Mesenchymal stem cell (in vitro differentiated cells and primary cell): ENCODE measurements around the gene MX2.

Source experiments
- DNase-seq: peaks from one replicate; pipeline ENCODE4 v3.0.0-alpha.2; 2013
- H2AFZ ChIP-seq: one replicate; pipeline ENCODE4 v1.6.1; 2013; ENCODE audit warnings: low read depth, mild to moderate bottlenecking, control low read depth, inconsistent platforms, low read length, moderate library complexity
- H2AK5ac ChIP-seq: 2 replicates; pipeline ENCODE4 v1.6.1; 2013; ENCODE audit warnings: low read length, moderate library complexity, mild to moderate bottlenecking, inconsistent platforms; ENCODE audit not compliant: severe bottlenecking
- H2BK120ac ChIP-seq: one replicate; pipeline ENCODE4 v1.6.1; 2013; ENCODE audit warnings: low read depth, mild to moderate bottlenecking, inconsistent platforms, low read length, moderate library complexity
- H2BK12ac ChIP-seq, 2 experiments: one replicate each; pipeline ENCODE4 v1.6.1; 2013; ENCODE audit warnings: inconsistent platforms in 2 of 2, low read length in 2 of 2, mild to moderate bottlenecking in 2 of 2, moderate library complexity in 2 of 2, control low read depth in 1 of 2
- H2BK15ac ChIP-seq: one replicate; pipeline ENCODE4 v1.6.1; 2013; ENCODE audit warnings: mild to moderate bottlenecking, low read depth, inconsistent platforms; ENCODE audit not compliant: poor library complexity, severe bottlenecking
- H2BK5ac ChIP-seq: 2 replicates; pipeline ENCODE4 v1.6.1; 2013; ENCODE audit warnings: low read depth, mild to moderate bottlenecking, low read length, control low read depth, inconsistent platforms; ENCODE audit not compliant: poor library complexity, severe bottlenecking
- H3K14ac ChIP-seq, 2 experiments: one replicate each; pipeline ENCODE4 v1.6.1; 2013; ENCODE audit warnings: inconsistent platforms in 2 of 2, low read length in 2 of 2, control low read depth in 1 of 2, mild to moderate bottlenecking in 1 of 2, moderate library complexity in 1 of 2
- H3K18ac ChIP-seq, 2 experiments: one replicate each; pipeline ENCODE4 v1.6.1; 2013; ENCODE audit warnings: inconsistent platforms in 2 of 2, low read length in 2 of 2, control low read depth in 1 of 2, low read depth in 1 of 2, mild to moderate bottlenecking in 1 of 2
- H3K23ac ChIP-seq, 2 experiments: one replicate each; pipeline ENCODE4 v1.6.1; 2013; ENCODE audit warnings: inconsistent platforms in 2 of 2, low read length in 2 of 2, mild to moderate bottlenecking in 2 of 2, moderate library complexity in 2 of 2, control low read depth in 1 of 2
- H3K27ac ChIP-seq: 2 replicates; pipeline ENCODE4 v1.5.1; 2013; ENCODE audit warnings: mild to moderate bottlenecking, moderate library complexity, low read length, control low read depth, inconsistent platforms; ENCODE audit not compliant: poor library complexity, severe bottlenecking
- H3K27me3 ChIP-seq, 2 experiments: 2 replicates each; pipeline versions ENCODE4 v1.6.1 to v1.7.0; 2013; ENCODE audit warnings: low read length in 2 of 2, mild to moderate bottlenecking in 2 of 2, moderate library complexity in 2 of 2, control low read depth in 1 of 2, inconsistent platforms in 1 of 2; ENCODE audit not compliant: control insufficient read depth in 1 of 2, insufficient read depth in 1 of 2
- H3K36me3 ChIP-seq, 2 experiments: 2 replicates each; pipeline versions ENCODE4 v1.6.1 to v1.7.0; 2013; ENCODE audit warnings: low read length in 2 of 2, control low read depth in 1 of 2, inconsistent platforms in 1 of 2, low read depth in 1 of 2, mild to moderate bottlenecking in 1 of 2; ENCODE audit not compliant: insufficient read depth in 2 of 2, control insufficient read depth in 1 of 2
- H3K4ac ChIP-seq, 2 experiments: one replicate each; pipeline ENCODE4 v1.6.1; 2013; ENCODE audit warnings: inconsistent platforms in 2 of 2, low read length in 2 of 2, mild to moderate bottlenecking in 2 of 2, moderate library complexity in 2 of 2, control low read depth in 1 of 2, low read depth in 1 of 2
- H3K4me1 ChIP-seq: 2 replicates; pipeline ENCODE4 v1.6.1; 2013; ENCODE audit warnings: low read depth, low read length, control low read depth; ENCODE audit not compliant: control insufficient read depth, insufficient read depth
- H3K4me2 ChIP-seq: 2 replicates; pipeline ENCODE4 v1.6.1; 2013; ENCODE audit warnings: low read length, mild to moderate bottlenecking, inconsistent platforms; ENCODE audit not compliant: poor library complexity, severe bottlenecking
- H3K4me3 ChIP-seq, 2 experiments: 2 replicates each; pipeline versions ENCODE4 v1.5.1 to v1.7.0; 2013; ENCODE audit warnings: low read length in 2 of 2, mild to moderate bottlenecking in 2 of 2, control low read depth in 1 of 2, low read depth in 1 of 2; ENCODE audit not compliant: insufficient read depth in 1 of 2
- H3K79me1 ChIP-seq: replicated peaks from 2 replicates; pipeline ENCODE4 v1.6.1; 2013; ENCODE audit warnings: mild to moderate bottlenecking, control low read depth, low read length, inconsistent platforms; ENCODE audit not compliant: poor library complexity, severe bottlenecking
- H3K9ac ChIP-seq: 2 replicates; pipeline ENCODE4 v1.7.0; 2013; ENCODE audit warnings: mild to moderate bottlenecking, low read length, moderate library complexity
- H3K9me3 ChIP-seq: 2 replicates; pipeline ENCODE4 v1.7.0; 2013; ENCODE audit warnings: mild to moderate bottlenecking, low read length; ENCODE audit not compliant: control insufficient read depth
- H4K8ac ChIP-seq: one replicate; pipeline ENCODE4 v1.6.1; 2013; ENCODE audit warnings: inconsistent platforms, mild to moderate bottlenecking, low read length, moderate library complexity
- H4K91ac ChIP-seq: one replicate; pipeline ENCODE4 v1.6.1; 2013; ENCODE audit warnings: mild to moderate bottlenecking, low read length, inconsistent platforms
- WGBS: methylation state at CpG from one replicate; pipeline ENCODE4 v1.1.7; 2013; ENCODE audit warnings: mixed read lengths; 5-methylcytosine and 5-hydroxymethylcytosine counted together

Gene MX2

DNA sequence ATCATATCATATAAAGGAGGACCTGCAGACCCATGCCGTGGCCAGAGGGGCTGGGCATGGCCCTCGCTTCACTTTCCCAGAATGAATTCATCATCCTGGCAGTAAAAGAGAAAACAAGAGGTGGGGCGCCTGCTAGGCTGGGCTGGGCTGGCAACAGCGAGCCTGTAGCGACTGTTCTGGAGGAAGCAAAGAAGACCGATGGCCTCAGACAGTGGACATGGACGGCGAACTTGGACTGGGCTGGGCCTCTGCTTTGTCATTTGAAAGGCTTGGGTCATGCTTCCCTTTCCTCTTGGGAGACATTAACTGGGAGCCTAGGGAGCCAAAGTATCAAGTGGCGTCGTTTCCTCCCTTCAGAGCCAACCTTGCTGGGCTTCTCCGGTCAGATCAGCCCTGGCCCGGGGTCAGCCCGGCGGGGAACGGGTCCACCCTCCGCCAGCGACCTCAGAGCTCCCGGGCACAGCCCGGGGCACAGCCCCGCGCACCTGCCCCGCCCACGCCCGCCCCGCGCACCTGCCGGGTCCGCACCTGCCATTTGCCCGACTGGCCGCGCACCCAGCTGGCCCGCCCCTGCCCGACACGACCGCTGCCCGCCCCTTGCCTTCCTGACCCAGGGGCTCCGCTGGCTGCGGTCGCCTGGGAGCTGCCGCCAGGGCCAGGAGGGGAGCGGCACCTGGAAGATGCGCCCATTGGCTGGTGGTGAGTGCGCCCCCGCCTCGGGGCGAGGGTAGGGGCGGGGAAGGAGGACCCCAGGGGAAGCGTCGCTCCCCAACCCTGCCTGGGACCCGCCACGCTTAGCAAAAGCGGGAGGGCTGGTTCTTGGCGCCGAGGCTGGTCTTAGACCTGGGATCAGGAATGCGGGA lies 45.4 kb upstream of the MX2 start, which contains the start of gene FAM3B:
Gene FAM3B, plus strand, starts transcription at position 602 of the 863 bp plus-strand sequence. Its CDS starts 79 bp downstream, at position 681.
- Histone ChIP-seq H3K79me1 (no peaks in the 10 kb centered on the region), H3K18ac (no peak within 1 kb of the TSS), H3K27ac (no peak within 1 kb of the TSS), H3K4me2 (no peak within 1 kb of the TSS), H3K27me3 (peaks cover 44 to 65% of the 10 kb centered on the region in 2 experiments), H3K14ac (no peak within 1 kb of the TSS), H2BK120ac (no peak within 1 kb of the TSS), H3K9me3 (no peaks in the 10 kb centered on the region), H3K4me3 (no peak within 1 kb of the TSS), H2BK5ac (no peak within 1 kb of the TSS), H4K8ac (no peak within 1 kb of the TSS), H3K36me3 (no peaks in the 10 kb centered on the region), H2AFZ (no peak within 1 kb of the TSS), H4K91ac (no peak within 1 kb of the TSS), H3K23ac (no peak within 1 kb of the TSS), H2BK15ac (no peak within 1 kb of the TSS), H3K9ac (no peak within 1 kb of the TSS), H3K4me1 (peaks cover 4% of the 10 kb centered on the region), H2AK5ac (no peak within 1 kb of the TSS), H3K4ac (no peak within 1 kb of the TSS), H2BK12ac (no peak within 1 kb of the TSS)
- no peak for DNase-seq
- 9% methylated on average over 50 of the region's 55 CpGs for WGBS

DNA sequence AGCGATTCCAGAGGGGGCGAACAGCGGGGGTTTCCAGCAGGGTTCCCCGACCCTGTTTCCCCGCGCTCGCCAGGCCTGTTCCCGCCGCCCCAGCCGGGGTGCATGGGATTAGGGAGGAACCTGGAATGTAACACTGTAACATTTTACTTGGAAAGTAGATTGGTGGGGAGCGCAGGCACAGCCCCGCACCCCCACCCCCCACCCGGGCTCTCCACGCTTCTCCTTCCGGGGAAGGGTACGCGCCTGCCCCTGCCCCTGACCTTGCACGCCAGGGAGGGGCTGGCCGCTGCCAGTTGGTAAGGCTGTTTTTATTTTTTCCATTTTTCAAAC lies 44.8 kb upstream of the MX2 start:
- H2AK5ac ChIP-seq = no peak overlapping the region
- no peak overlapping the region for H3K4me3 ChIP-seq
- H3K4me2 ChIP-seq = no peak overlapping the region
- H4K91ac ChIP-seq = no peak overlapping the region
- H3K9ac ChIP-seq = no peak overlapping the region
- H2BK15ac ChIP-seq = no peak overlapping the region
- no peak overlapping the region for H2BK5ac ChIP-seq
- H2AFZ ChIP-seq = no peak overlapping the region
- no peak overlapping the region for H3K27ac ChIP-seq
- no peak overlapping the region for H3K4ac ChIP-seq
- peaks cover 4% of the 10 kb centered on the region for H3K4me1 ChIP-seq
- no peak for DNase-seq
- H3K79me1 ChIP-seq = no peaks in the 10 kb centered on the region
- no peak overlapping the region for H3K14ac ChIP-seq
- H2BK120ac ChIP-seq = no peak overlapping the region
- H4K8ac ChIP-seq = no peak overlapping the region
- no peak overlapping the region for H2BK12ac ChIP-seq
- WGBS = 6% methylated on average over 10 of the region's 19 CpGs
- H3K9me3 ChIP-seq = no peaks in the 10 kb centered on the region
- peaks cover 44 to 71% of the 10 kb centered on the region in 2 experiments for H3K27me3 ChIP-seq
- H3K18ac ChIP-seq = no peak overlapping the region
- H3K23ac ChIP-seq = no peak overlapping the region
- H3K36me3 ChIP-seq = no peaks in the 10 kb centered on the region

DNA sequence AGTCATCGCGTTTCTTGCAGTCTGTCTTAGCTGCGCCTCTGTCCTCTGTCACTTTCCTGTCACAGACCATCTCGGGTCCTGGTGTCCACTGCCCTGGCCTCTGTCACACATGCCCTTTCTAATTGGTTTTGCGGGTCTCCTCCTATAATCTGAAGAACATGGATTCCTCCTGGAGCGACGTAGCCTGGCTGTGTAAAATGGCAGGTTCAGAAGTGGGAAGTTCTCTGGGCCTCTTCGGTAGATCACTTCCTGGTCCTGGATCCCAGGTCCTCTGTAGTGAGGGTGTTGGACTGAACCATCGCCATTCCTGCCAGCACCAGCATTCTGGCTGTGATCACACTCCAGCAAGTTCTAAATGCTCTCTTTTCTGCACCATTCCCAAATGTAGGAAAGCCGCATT lies 44.4 kb upstream of the MX2 start:
- no peak for DNase-seq
- no peak overlapping the region for H2BK120ac ChIP-seq
- peaks cover 44 to 71% of the 10 kb centered on the region in 2 experiments for H3K27me3 ChIP-seq
- no peaks in the 10 kb centered on the region for H3K79me1 ChIP-seq
- H2BK12ac ChIP-seq = no peak overlapping the region
- H3K4me1 ChIP-seq = peaks cover 4% of the 10 kb centered on the region
- H2BK5ac ChIP-seq = no peak overlapping the region
- no peak overlapping the region for H3K18ac ChIP-seq
- no peak overlapping the region for H2BK15ac ChIP-seq
- 63% methylated on average over 9 of the region's 10 CpGs for WGBS
- H4K8ac ChIP-seq = no peak overlapping the region
- H2AK5ac ChIP-seq = no peak overlapping the region
- H3K14ac ChIP-seq = no peak overlapping the region
- no peak overlapping the region for H2AFZ ChIP-seq
- no peaks in the 10 kb centered on the region for H3K9me3 ChIP-seq
- H3K27ac ChIP-seq = no peak overlapping the region
- no peak overlapping the region for H3K4me2 ChIP-seq
- no peaks in the 10 kb centered on the region for H3K36me3 ChIP-seq
- H4K91ac ChIP-seq = no peak overlapping the region
- no peak overlapping the region for H3K9ac ChIP-seq
- no peak overlapping the region for H3K4ac ChIP-seq
- H3K23ac ChIP-seq = no peak overlapping the region
- no peak overlapping the region for H3K4me3 ChIP-seq

DNA sequence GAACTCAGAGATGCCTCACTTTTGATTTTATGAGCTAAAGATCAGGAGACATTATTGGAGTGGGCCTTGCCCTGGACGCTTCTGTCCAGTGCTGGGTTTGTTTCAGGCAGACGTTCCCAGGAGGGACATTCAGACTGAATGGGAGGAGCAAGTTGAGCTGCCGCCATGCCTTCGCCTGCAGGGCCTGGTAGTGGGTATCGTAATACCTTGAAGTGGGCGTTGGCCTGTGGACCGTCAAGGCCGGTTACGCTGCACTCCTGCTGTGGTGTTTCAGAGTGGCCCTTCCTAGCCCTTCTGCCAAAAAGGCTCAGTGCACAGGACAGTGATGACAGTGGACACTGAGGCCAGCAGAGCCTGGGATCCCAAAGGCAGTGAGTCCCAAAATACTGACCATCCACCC lies 43.6 kb upstream of the MX2 start:
- Histone ChIP-seq H3K14ac (no peak overlapping the region), H3K36me3 (no peaks in the 10 kb centered on the region), H2BK15ac (no peak overlapping the region), H3K27me3 (peaks cover 44 to 71% of the 10 kb centered on the region in 2 experiments), H3K9me3 (no peaks in the 10 kb centered on the region), H3K4me2 (no peak overlapping the region), H2BK120ac (no peak overlapping the region), H3K4ac (no peak overlapping the region), H3K23ac (no peak overlapping the region), H2BK12ac (no peak overlapping the region), H2AK5ac (no peak overlapping the region), H3K4me3 (no peak overlapping the region), H3K27ac (no peak overlapping the region), H2AFZ (no peak overlapping the region), H4K8ac (no peak overlapping the region), H4K91ac (no peak overlapping the region), H3K79me1 (no peaks in the 10 kb centered on the region), H3K18ac (no peak overlapping the region), H3K4me1 (peaks cover 4% of the 10 kb centered on the region), H3K9ac (no peak overlapping the region), H2BK5ac (no peak overlapping the region)
- DNase-seq = no peak
- WGBS = 88% methylated on average over 9 of the region's 9 CpGs
